HEK293 (cell line): ENCODE measurements around the gene SAMD8.
A peak's percentile ranks its signal among the peaks of the same experiment; 100 is the strongest.
"Not testable (repeated sequence)": the region's sequence is repeated elsewhere in the genome, so short reads cannot be mapped to it uniquely, and the experiment has no call there.

Source experiments
- CTCF ChIA-PET: fragments of 350-600 bp; formaldehyde crosslinking; extraction: SDS; loops from one replicate; lab custom pipeline; 2021; ENCODE audit warnings: antibody characterized with exemption; lab: Yijun Ruan, JAX
- POLR2A ChIA-PET: fragments of 300-600 bp; formaldehyde crosslinking; extraction: SDS; loops from one replicate; lab custom pipeline; 2020; ENCODE audit warnings: antibody characterized with exemption, inconsistent platforms; lab: Yijun Ruan, JAX
- H3K27ac ChIP-seq: fragments of 200-500 bp; sonication (Bioruptor generic); 2 replicates; pipeline ENCODE4 v1.5.1; 2014; ENCODE audit warnings: low read depth, low read length, control low read depth, inconsistent platforms; ENCODE audit errors: extremely low read depth
- H3K36me3 ChIP-seq, 2 experiments: fragments of 200-500 bp in 1 of 2; sonication (Bioruptor generic) in 1 of 2; 1 replicate in 1 of 2; 2 replicates in 1 of 2; pipeline ENCODE4 v1.5.1; 2014 to 2017; ENCODE audit warnings: inconsistent platforms in 2 of 2, low read length in 2 of 2; ENCODE audit not compliant: control insufficient read depth in 2 of 2, insufficient read depth in 1 of 2
- H3K4me1 ChIP-seq: fragments of 200-500 bp; sonication (Bioruptor generic); 2 replicates; pipeline ENCODE4 v1.5.1; 2014; ENCODE audit warnings: mild to moderate bottlenecking, low read length, inconsistent platforms; ENCODE audit not compliant: control insufficient read depth, insufficient read depth
- H3K4me3 ChIP-seq: 2 replicates; pipeline ENCODE4 v1.5.1; 2011; ENCODE audit warnings: low read depth, mild to moderate bottlenecking, control low read depth, low read length, moderate library complexity
- H3K9me3 ChIP-seq: fragments of 200-500 bp; sonication (Bioruptor generic); 2 replicates; pipeline ENCODE4 v1.5.1; 2014; ENCODE audit warnings: low read depth, low read length, inconsistent platforms; ENCODE audit not compliant: control insufficient read depth, insufficient read depth
- BCL11B ChIP-seq: fragments of 450-650 bp; formaldehyde crosslinking; IDR thresholded peaks from 2 replicates; pipeline ENCODE4 v1.5.1; 2016; ENCODE audit warnings: low read depth, missing biosample characterization, missing genetic modification characterization
- IKZF3 ChIP-seq: fragments of 450-650 bp; IDR thresholded peaks from 2 replicates; pipeline ENCODE4 v1.5.0; 2018; ENCODE audit warnings: missing biosample characterization, mild to moderate bottlenecking, missing genetic modification characterization, moderate library complexity
- RBAK ChIP-seq: fragments of 450-650 bp; formaldehyde crosslinking; IDR thresholded peaks from 2 replicates; pipeline ENCODE4 v1.5.1; 2016; ENCODE audit warnings: missing biosample characterization, missing genetic modification characterization
- REST ChIP-seq: fragments of 450-650 bp; formaldehyde crosslinking; IDR thresholded peaks from 2 replicates; pipeline ENCODE4 v1.5.1; 2016; ENCODE audit warnings: missing biosample characterization, missing genetic modification characterization
- SCRT2 ChIP-seq: fragments of 450-650 bp; formaldehyde crosslinking; IDR thresholded peaks from 2 replicates; pipeline ENCODE4 v1.5.1; 2016; ENCODE audit warnings: missing biosample characterization, missing genetic modification characterization
- SP7 ChIP-seq: fragments of 450-650 bp; formaldehyde crosslinking; IDR thresholded peaks from 2 replicates; pipeline ENCODE4 v1.5.1; 2016; ENCODE audit warnings: missing biosample characterization, missing genetic modification characterization
- YY1 ChIP-seq: fragments of 450-650 bp; formaldehyde crosslinking; IDR thresholded peaks from 2 replicates; pipeline ENCODE4 v1.5.1; 2018; ENCODE audit warnings: missing biosample characterization, missing genetic modification characterization
- ZNF121 ChIP-seq: fragments of 450-650 bp; formaldehyde crosslinking; IDR thresholded peaks from 2 replicates; pipeline ENCODE4 v1.5.1; 2016; ENCODE audit warnings: missing biosample characterization, missing genetic modification characterization
- ZNF280D ChIP-seq: fragments of 450-650 bp; formaldehyde crosslinking; IDR thresholded peaks from 2 replicates; pipeline ENCODE4 v1.5.1; 2016; ENCODE audit warnings: missing biosample characterization, missing genetic modification characterization
- ZNF335 ChIP-seq: fragments of 450-650 bp; formaldehyde crosslinking; conservative IDR thresholded peaks from 2 replicates; pipeline ENCODE4 v1.5.1; 2016; ENCODE audit warnings: missing biosample characterization, missing genetic modification characterization
- ZNF518A ChIP-seq: fragments of 450-650 bp; formaldehyde crosslinking; conservative IDR thresholded peaks from 2 replicates; pipeline ENCODE4 v1.5.1; 2016; ENCODE audit warnings: low read depth, missing biosample characterization, missing genetic modification characterization
- ZNF549 ChIP-seq: fragments of 450-650 bp; IDR thresholded peaks from 2 replicates; pipeline ENCODE4 v1.5.1; 2018; ENCODE audit warnings: missing biosample characterization, missing genetic modification characterization, mild to moderate bottlenecking, inconsistent platforms, moderate library complexity
- ZNF600 ChIP-seq: fragments of 450-650 bp; formaldehyde crosslinking; IDR thresholded peaks from 2 replicates; pipeline ENCODE4 v1.5.1; 2016; ENCODE audit warnings: missing biosample characterization, missing genetic modification characterization
- ZNF830 ChIP-seq: fragments of 450-650 bp; IDR thresholded peaks from 2 replicates; pipeline ENCODE4 v1.5.0; 2018; ENCODE audit warnings: missing biosample characterization, missing genetic modification characterization, low read depth, mild to moderate bottlenecking, moderate library complexity

SAMD8 gene

GRCh38 chr10:75220274-75220673, 108.8 kb downstream of the SAMD8 start (continued):
- TF ChIP-seq ZNF518A (tag by site-specific recombination) (no peak), RBAK (no peak), SP7 (tag by site-specific recombination) (no peak), ZNF549 (tag by site-specific recombination) (no peak), ZNF830 (tag by site-specific recombination) (no peak), BCL11B (no peak)

GRCh38 chr10:75221492-75221891, 110.0 kb downstream of the SAMD8 start:
- not testable (repeated sequence) for H3K27ac ChIP-seq, H3K4me3 ChIP-seq, H3K9me3 ChIP-seq
- H3K36me3 ChIP-seq = peaks cover 70 to 96% of the 10 kb centered on the region in 2 experiments
- TF ChIP-seq ZNF121 (tag by site-specific recombination) (peak; percentile 97), ZNF600 (peak; percentile 47; the same call in 1 of the 2 replicates)
- TF ChIP-seq, all 188 proteins: peak for 2; not testable (repeated sequence) for 186
- CTCF ChIA-PET = interaction anchor here (0.9 to 2.6 kb wide), 2 partner anchors 10 to 27 kb away, joined by 3 to 9 read pairs; no protein-coding TSS in a partner anchor
- peaks cover 13% of the 10 kb centered on the region for H3K4me1 ChIP-seq
- POLR2A ChIA-PET = interaction anchor here (1.3 kb wide), 1 partner anchor 11 kb away, joined by 7 read pairs; the partner anchor contains the start of gene VDAC2

GRCh38 chr10:75223507-75223906, 112.1 kb downstream of the SAMD8 start:
- H3K4me3 ChIP-seq = no peak overlapping the region
- H3K27ac ChIP-seq = no peak overlapping the region
- no peak for TF ChIP-seq ZNF600
- peak; percentile 0; the same call in 1 of the 2 replicates for TF ChIP-seq IKZF3 (tag by site-specific recombination)
- ChIA-PET CTCF (interaction anchor here (1.5 to 2.6 kb wide), 3 partner anchors 8 to 12 kb away, joined by 4 to 9 read pairs (median 6); partner anchors contain the start of gene COMTD1), POLR2A (interaction anchor here (1.2 to 2.2 kb wide), 2 partner anchors 9 to 13 kb away, joined by 10 to 11 read pairs; partner anchors contain the start of gene VDAC2)
- peaks cover 15% of the 10 kb centered on the region for H3K4me1 ChIP-seq
- peaks cover 56 to 90% of the 10 kb centered on the region in 2 experiments for H3K36me3 ChIP-seq
- H3K9me3 ChIP-seq = no peaks in the 10 kb centered on the region

- peaks cover 37 to 92% of the 10 kb centered on the region in 2 experiments for H3K36me3 ChIP-seq
- TF ChIP-seq SCRT2 = peak; percentile 88
- TF ChIP-seq ZNF335 (tag by site-specific recombination) = 0 out of 2 replicates have a peak, but pooled peaks have one; percentile 1
- TF ChIP-seq ZNF280D (tag by site-specific recombination) = no peak
- no peak for TF ChIP-seq YY1
- no peak for TF ChIP-seq REST (tag by site-specific recombination)
Measured at GRCh38 chr10:75226095-75226494, 114.6 kb downstream of the SAMD8 start.

More at GRCh38 chr10:75226095-75226494, 114.6 kb downstream of the SAMD8 start:
- H3K27ac ChIP-seq = no peak overlapping the region
- H3K4me1 ChIP-seq = peaks cover 15% of the 10 kb centered on the region
- POLR2A ChIA-PET = interaction anchor here (0.6 to 5.5 kb wide), 6 partner anchors 9 to 481 kb away, joined by 3 to 28 read pairs (median 7); partner anchors contain the start of genes COMTD1, SAMD8 and VDAC2
- H3K4me3 ChIP-seq = no peak overlapping the region
- CTCF ChIA-PET = interaction anchor here (0.7 to 2.0 kb wide), 6 partner anchors 10 to 1078 kb away, joined by 3 to 12 read pairs (median 5); partner anchors contain the start of gene COMTD1
- no peaks in the 10 kb centered on the region for H3K9me3 ChIP-seq
